ENCODE measurements around the gene ANXA4. TPM values are rescaled to one million over a fixed set of nuclear protein-coding genes. Genes with fewer than 3 reads are reported as not detected.

The ANXA4 gene
- total RNA-seq, 1 experiment from 2014 or later: 92.0 TPM

DNA sequence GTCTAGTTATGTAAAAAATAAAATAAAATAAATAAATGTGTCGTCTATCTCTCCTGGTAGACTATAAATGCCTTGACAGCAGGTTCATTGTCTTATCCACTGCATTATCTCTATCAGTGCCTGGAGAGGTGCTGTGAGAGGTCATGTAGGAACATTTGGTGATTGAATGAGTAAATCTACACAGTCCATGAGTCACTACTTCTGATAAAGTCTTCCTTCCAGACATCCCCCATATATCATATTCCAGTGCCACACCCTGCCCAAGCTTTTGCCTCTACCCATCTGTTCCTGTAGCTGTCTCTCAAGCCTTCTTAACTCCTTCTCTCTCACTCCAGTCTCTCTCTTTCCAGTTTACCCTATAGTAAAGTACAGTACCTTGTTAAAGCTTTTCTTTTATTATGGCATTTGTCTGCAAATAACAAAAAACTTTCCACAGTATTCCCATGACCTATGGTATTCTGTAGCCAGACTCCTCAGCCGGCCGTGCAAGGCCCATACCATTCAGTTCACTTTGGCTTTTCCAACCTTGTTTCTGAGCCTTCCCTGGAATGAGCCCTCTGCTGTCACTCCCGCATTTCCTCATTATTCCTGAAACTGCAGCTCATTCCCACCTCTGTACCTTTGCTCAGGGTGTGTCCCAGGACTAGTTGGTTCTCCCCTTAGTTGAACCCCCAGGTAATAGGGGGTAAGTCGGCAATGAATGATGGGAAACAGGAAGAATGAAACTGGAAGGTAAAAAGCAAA, 37.5 kb downstream of the ANXA4 start:
- Mint-ChIP-seq H3K27ac (ENCODE audit: unreplicated experiment) (peak overlapping the region; percentile 16), H3K9me3 (ENCODE audit: unreplicated experiment) (no peaks in the 10 kb centered on the region), H3K4me3 (ENCODE audit: unreplicated experiment) (peak overlapping the region; percentile 1), H3K4me1 (ENCODE audit: low read depth, unreplicated experiment) (peaks cover 28% of the 10 kb centered on the region), H3K36me3 (ENCODE audit: insufficient read depth, unreplicated experiment) (peaks cover 1% of the 10 kb centered on the region), H3K27me3 (ENCODE audit: insufficient read depth, unreplicated experiment) (no peaks in the 10 kb centered on the region)
- POLR2A ChIA-PET: interaction anchor here (0.6 kb wide), 1 partner anchor 370 kb away, joined by 3 read pairs; no protein-coding TSS in a partner anchor
- peak; percentile 19 to 48 for DNase-seq
- H3K4me1 ChIP-seq: peaks cover 59% of the 10 kb centered on the region
- H3K9me3 ChIP-seq: peaks cover 11% of the 10 kb centered on the region
- H3K36me3 ChIP-seq (ENCODE audit: control insufficient read depth, insufficient read depth, low read length): no peaks in the 10 kb centered on the region
- no TSS peak for BruUV-seq (replicated peaks)
- CTCF ChIA-PET: interaction anchor here (0.5 to 1.2 kb wide), 4 partner anchors 9 to 409 kb away, joined by 3 to 13 read pairs (median 4); no protein-coding TSS in a partner anchor
- H3K4me3 ChIP-seq (ENCODE audit: low read depth, low read length): no peak overlapping the region
- H3K27me3 ChIP-seq (replicated peaks; ENCODE audit: control insufficient read depth, insufficient read depth, low read length): no peaks in the 10 kb centered on the region
- intact Hi-C loops (cut with micrococcal nuclease; ENCODE audit: unreplicated experiment): loop anchor here (2.0 kb wide), 1 partner anchor 37 kb away; no protein-coding TSS in a partner anchor
- TF ChIP-seq, protein P1, sequence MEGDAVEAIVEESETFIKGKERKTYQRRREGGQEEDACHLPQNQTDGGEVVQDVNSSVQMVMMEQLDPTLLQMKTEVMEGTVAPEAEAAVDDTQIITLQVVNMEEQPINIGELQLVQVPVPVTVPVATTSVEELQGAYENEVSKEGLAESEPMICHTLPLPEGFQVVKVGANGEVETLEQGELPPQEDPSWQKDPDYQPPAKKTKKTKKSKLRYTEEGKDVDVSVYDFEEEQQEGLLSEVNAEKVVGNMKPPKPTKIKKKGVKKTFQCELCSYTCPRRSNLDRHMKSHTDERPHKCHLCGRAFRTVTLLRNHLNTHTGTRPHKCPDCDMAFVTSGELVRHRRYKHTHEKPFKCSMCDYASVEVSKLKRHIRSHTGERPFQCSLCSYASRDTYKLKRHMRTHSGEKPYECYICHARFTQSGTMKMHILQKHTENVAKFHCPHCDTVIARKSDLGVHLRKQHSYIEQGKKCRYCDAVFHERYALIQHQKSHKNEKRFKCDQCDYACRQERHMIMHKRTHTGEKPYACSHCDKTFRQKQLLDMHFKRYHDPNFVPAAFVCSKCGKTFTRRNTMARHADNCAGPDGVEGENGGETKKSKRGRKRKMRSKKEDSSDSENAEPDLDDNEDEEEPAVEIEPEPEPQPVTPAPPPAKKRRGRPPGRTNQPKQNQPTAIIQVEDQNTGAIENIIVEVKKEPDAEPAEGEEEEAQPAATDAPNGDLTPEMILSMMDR (IDR thresholded peaks at IDR 0.05; ENCODE audit: insufficient read depth in 1 of 2, low read depth in 1 of 2, low read length in 1 of 2, severe bottlenecking in 1 of 2, unreplicated experiment in 1 of 2): no peak

DNA sequence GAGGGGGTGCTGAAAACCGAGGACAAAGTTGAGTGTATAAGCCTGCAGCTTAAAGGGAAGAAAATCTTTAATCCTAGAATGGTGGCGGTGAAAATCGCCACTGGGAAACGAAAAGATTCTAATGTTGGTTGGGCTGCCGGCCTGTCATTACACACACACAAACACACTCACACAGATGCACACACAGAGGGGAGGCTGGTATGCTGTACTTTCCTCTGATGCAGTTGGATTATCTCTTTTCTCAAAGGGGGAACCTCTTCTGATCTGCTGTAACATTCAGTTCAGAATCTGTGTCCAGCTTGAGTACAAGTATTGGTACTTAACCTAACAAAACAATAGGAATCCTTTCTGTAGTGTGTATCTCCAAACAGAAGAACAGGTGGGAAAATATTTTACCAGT, 39.0 kb downstream of the ANXA4 start:
- CTCF ChIA-PET: interaction anchor here (0.6 to 0.9 kb wide), 2 partner anchors 14 to 56 kb away, joined by 3 to 8 read pairs; no protein-coding TSS in a partner anchor
- no peaks in the 10 kb centered on the region for H3K9me3 Mint-ChIP-seq (ENCODE audit: unreplicated experiment)
- no TSS peak for BruUV-seq (replicated peaks)

More for the DNA sequence above, 39.0 kb downstream of the ANXA4 start:
- Histone ChIP-seq H3K36me3 (ENCODE audit: control insufficient read depth, insufficient read depth, low read length) (peaks cover 2% of the 10 kb centered on the region), H3K4me3 (ENCODE audit: low read depth, low read length) (no peak overlapping the region), H3K9me3 (peaks cover 9% of the 10 kb centered on the region), H3K4me1 (peaks cover 59% of the 10 kb centered on the region), H3K27me3 (replicated peaks; ENCODE audit: control insufficient read depth, insufficient read depth, low read length) (no peaks in the 10 kb centered on the region)
- H3K4me3 Mint-ChIP-seq (ENCODE audit: unreplicated experiment): no peak overlapping the region
- DNase-seq: peak in 1 of 2 experiments; percentile 19
- peaks cover 4% of the 10 kb centered on the region for H3K36me3 Mint-ChIP-seq (ENCODE audit: insufficient read depth, unreplicated experiment)
- TF ChIP-seq, protein P1 (IDR thresholded peaks at IDR 0.05; ENCODE audit: insufficient read depth in 1 of 2, low read depth in 1 of 2, low read length in 1 of 2, severe bottlenecking in 1 of 2, unreplicated experiment in 1 of 2): no peak
- POLR2A ChIA-PET: interaction anchor here (0.6 kb wide), 1 partner anchor 12 kb away, joined by 3 read pairs; no protein-coding TSS in a partner anchor
- H3K27ac Mint-ChIP-seq (ENCODE audit: unreplicated experiment): peak overlapping the region; percentile 16
- H3K4me1 Mint-ChIP-seq (ENCODE audit: low read depth, unreplicated experiment): peaks cover 33% of the 10 kb centered on the region
- no peaks in the 10 kb centered on the region for H3K27me3 Mint-ChIP-seq (ENCODE audit: insufficient read depth, unreplicated experiment)
- intact Hi-C loops (cut with micrococcal nuclease; ENCODE audit: unreplicated experiment): loop anchor here (1.0 to 2.0 kb wide), 5 partner anchors 8 to 47 kb away; no protein-coding TSS in a partner anchor
